ENCODE data around the gene TMEM248. TPM values are rescaled to one million over a fixed set of nuclear protein-coding genes. Genes with fewer than 3 reads are reported as not detected.
A peak's percentile ranks its signal among the peaks of the same experiment; 100 is the strongest.

Gene TMEM248
- total and polyA plus RNA-seq, 2 of the 13 experiments (the other 11 are each of a cell fraction or from before 2014, with no cell fraction given), result 54.3 to 109 TPM

DNA sequence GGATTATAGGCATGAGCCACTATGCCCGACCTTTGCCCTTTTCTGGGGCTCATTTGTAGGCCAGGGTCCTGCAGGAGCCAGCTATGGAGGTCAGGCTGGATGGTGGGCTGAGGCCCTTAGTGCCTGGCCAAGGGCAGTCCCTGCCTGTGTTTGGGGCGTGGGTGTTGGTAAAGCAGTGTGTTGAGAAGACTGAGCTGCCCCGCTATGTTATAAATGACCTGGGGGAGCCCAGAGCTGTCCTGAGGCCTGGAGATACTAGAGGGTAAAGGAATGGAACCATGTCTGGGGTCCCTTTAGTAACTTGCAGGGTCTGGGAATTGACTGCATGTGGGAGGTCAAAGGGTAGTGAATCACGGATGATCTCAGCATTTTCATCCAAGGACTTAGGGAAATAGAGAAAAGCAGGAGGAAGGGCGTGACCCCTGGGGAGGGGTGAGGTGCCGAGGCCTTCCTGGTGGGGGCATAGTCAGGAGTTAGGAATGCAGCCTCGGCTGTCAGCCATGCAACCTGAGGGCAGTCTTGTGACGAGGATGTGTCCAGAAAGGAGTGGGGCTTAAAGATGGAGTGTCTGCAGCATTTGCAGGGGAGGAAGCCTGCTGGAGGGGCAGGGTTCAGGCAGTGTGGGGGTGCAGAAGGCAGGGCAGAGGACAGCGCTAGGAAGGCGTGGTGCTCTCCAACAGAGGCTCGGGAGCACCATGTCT lies 31.5 kb downstream of the TMEM248 start:
- TF ChIP-seq, protein P1, sequence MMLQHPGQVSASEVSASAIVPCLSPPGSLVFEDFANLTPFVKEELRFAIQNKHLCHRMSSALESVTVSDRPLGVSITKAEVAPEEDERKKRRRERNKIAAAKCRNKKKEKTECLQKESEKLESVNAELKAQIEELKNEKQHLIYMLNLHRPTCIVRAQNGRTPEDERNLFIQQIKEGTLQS (CRISPR knock-in tag; IDR thresholded peaks at IDR 0.05), result no peak
- peak; percentile 23; the same call in 1 of the 2 replicates for TF ChIP-seq FOSL2 (CRISPR knock-in tag; IDR thresholded peaks at IDR 0.05)
- TF ChIP-seq, protein P2, sequence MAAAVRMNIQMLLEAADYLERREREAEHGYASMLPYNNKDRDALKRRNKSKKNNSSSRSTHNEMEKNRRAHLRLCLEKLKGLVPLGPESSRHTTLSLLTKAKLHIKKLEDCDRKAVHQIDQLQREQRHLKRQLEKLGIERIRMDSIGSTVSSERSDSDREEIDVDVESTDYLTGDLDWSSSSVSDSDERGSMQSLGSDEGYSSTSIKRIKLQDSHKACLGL (CRISPR knock-in tag; IDR thresholded peaks at IDR 0.05), result no peak
- intact Hi-C loops (cut with micrococcal nuclease; ENCODE audit: unreplicated experiment), result no loop called here
- ChIA-PET CTCF (ENCODE audit: low intra/inter-chr PET ratio, low total read pairs) (no interaction called here), POLR2A (no interaction called here)
- H3K9ac ChIP-seq (ENCODE audit: insufficient read depth, low read depth, low read length), result no peak overlapping the region
- no peaks in the 10 kb centered on the region for H4K20me1 ChIP-seq (ENCODE audit: insufficient read depth, low read length)
- H3K4me2 ChIP-seq (ENCODE audit: low read depth, low read length), result no peak overlapping the region
- no peak overlapping the region for H2AFZ ChIP-seq (ENCODE audit: low read length)
- 93% methylated on average over 11 of the region's 11 CpGs for WGBS (ENCODE audit: low lambda C conversion rate)
- H3K4me1 ChIP-seq (ENCODE audit: insufficient read depth, low read length), result no peaks in the 10 kb centered on the region
- no peak overlapping the region for H3K27ac ChIP-seq (ENCODE audit: extremely low read length, insufficient read depth, low read length)
- in situ Hi-C loops (cut with HindIII; ENCODE audit: extremely low pct_ligation_motif_present, low pct_unique_long_range_greater_than_20kb), result no loop called here
- no TSS peak for BruUV-seq (replicated peaks)
- peaks cover 19 to 81% of the 10 kb centered on the region in 2 experiments for H3K36me3 ChIP-seq (replicated peaks in 1 of 2; ENCODE audit: control insufficient read depth in 1 of 2, insufficient read depth in 2 of 2, low read length in 2 of 2)
- H3K9me3 ChIP-seq (ENCODE audit: low read length), result no peaks in the 10 kb centered on the region
- no peaks in the 10 kb centered on the region for H3K79me2 ChIP-seq (ENCODE audit: insufficient read depth, low read length)
- DNase-seq (ENCODE audit: low spot score) (peak; percentile 23), ATAC-seq (peak; percentile 36), FAIRE-seq (no peak)
- H3K27me3 ChIP-seq (ENCODE audit: control insufficient read depth in 1 of 2, insufficient read depth in 2 of 2, low read length in 2 of 2), result no peaks in the 10 kb centered on the region
- no peak overlapping the region for H3K4me3 ChIP-seq (replicated peaks in 1 of 3; ENCODE audit: insufficient read depth in 1 of 3, low read depth in 2 of 3, low read length in 3 of 3)

DNA sequence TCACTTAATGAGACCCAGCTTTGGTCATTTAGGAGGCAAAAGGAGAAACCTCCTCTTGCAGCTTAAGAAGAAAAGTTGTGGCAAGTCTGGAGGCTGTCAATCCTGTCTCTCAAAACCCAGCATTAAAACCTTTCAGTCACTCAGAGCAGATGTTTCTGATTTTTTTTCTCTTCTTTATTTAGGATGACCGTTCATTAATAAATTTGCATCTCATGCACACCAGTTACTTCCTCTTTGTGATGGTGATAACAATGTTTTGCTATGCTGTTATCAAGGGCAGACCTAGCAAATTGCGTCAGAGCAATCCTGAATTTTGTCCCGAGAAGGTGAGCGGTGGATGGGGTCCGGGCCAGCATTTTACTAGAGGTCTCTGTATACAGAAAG lies 32.0 kb downstream of the TMEM248 start:
- ATAC-seq (no peak), FAIRE-seq (no peak), DNase-seq (ENCODE audit: low spot score) (no peak)
- Histone ChIP-seq H4K20me1 (ENCODE audit: insufficient read depth, low read length) (no peaks in the 10 kb centered on the region), H3K4me2 (ENCODE audit: low read depth, low read length) (no peak overlapping the region), H3K9ac (ENCODE audit: insufficient read depth, low read depth, low read length) (no peak overlapping the region), H3K27ac (ENCODE audit: extremely low read length, insufficient read depth, low read length) (no peak overlapping the region), H2AFZ (ENCODE audit: low read length) (no peak overlapping the region), H3K36me3 (replicated peaks in 1 of 2; ENCODE audit: control insufficient read depth in 1 of 2, insufficient read depth in 2 of 2, low read length in 2 of 2) (peaks cover 21 to 82% of the 10 kb centered on the region in 2 experiments), H3K4me1 (ENCODE audit: insufficient read depth, low read length) (no peaks in the 10 kb centered on the region), H3K79me2 (ENCODE audit: insufficient read depth, low read length) (no peaks in the 10 kb centered on the region), H3K27me3 (ENCODE audit: control insufficient read depth in 1 of 2, insufficient read depth in 2 of 2, low read length in 2 of 2) (no peaks in the 10 kb centered on the region), H3K9me3 (ENCODE audit: low read length) (no peaks in the 10 kb centered on the region), H3K4me3 (replicated peaks in 1 of 3; ENCODE audit: insufficient read depth in 1 of 3, low read depth in 2 of 3, low read length in 3 of 3) (no peak overlapping the region)
- POLR2A ChIA-PET, result no interaction called here
- 96% methylated on average over 5 of the region's 5 CpGs for WGBS (ENCODE audit: low lambda C conversion rate)
- in situ Hi-C loops (cut with HindIII; ENCODE audit: extremely low pct_ligation_motif_present, low pct_unique_long_range_greater_than_20kb) (no loop called here), intact Hi-C loops (cut with micrococcal nuclease; ENCODE audit: unreplicated experiment) (no loop called here)
- CTCF ChIA-PET (ENCODE audit: low intra/inter-chr PET ratio, low total read pairs), result no interaction called here
- no TSS peak for BruUV-seq (replicated peaks)
- TF ChIP-seq CENPT (CRISPR knock-in tag; IDR thresholded peaks at IDR 0.05; ENCODE audit: low read depth) (no peak), SNRNP70 (IDR thresholded peaks at IDR 0.05; ENCODE audit: low read depth, low read length) (no peak), ZNF44 (CRISPR knock-in tag; IDR thresholded peaks at IDR 0.05) (no peak), MTF2 (CRISPR knock-in tag; IDR thresholded peaks at IDR 0.05; ENCODE audit: borderline replicate concordance) (no peak), NR1H2 (CRISPR knock-in tag; IDR thresholded peaks at IDR 0.05; ENCODE audit: borderline replicate concordance, low read depth) (no peak), ZNF24 (IDR thresholded peaks at IDR 0.05) (no peak), ZNF775 (CRISPR knock-in tag; IDR thresholded peaks at IDR 0.05; ENCODE audit: borderline replicate concordance) (no peak), GTF2F1 (IDR thresholded peaks at IDR 0.05; ENCODE audit: low read length) (no peak), ZNF547 (CRISPR knock-in tag; IDR thresholded peaks at IDR 0.05) (no peak), ZNF484 (CRISPR knock-in tag; IDR thresholded peaks at IDR 0.05; ENCODE audit: borderline replicate concordance, low read depth) (no peak), NFE2L2 (IDR thresholded peaks at IDR 0.05; ENCODE audit: low read length) (no peak), MEIS1 (CRISPR knock-in tag; IDR thresholded peaks at IDR 0.05; ENCODE audit: borderline replicate concordance) (no peak), IRX3 (CRISPR knock-in tag; IDR thresholded peaks at IDR 0.05; ENCODE audit: borderline replicate concordance, low read depth) (no peak)
- TF ChIP-seq, protein P3, sequence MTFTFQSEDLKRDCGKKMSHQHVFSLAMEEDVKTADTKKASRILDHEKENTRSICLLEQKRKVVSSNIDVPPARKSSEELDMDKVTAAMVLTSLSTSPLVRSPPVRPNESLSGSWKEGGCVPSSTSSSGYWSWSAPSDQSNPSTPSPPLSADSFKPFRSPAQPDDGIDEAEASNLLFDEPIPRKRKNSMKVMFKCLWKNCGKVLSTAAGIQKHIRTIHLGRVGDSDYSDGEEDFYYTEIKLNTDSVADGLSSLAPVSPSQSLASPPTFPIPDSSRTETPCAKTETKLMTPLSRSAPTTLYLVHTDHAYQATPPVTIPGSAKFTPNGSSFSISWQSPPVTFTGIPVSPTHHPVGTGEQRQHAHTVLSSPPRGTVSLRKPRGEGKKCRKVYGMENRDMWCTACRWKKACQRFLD (CRISPR knock-in tag; IDR thresholded peaks at IDR 0.05; ENCODE audit: borderline replicate concordance), result no peak
